ENCODE measurements around the gene FHIT. TPM values are rescaled to one million over a fixed set of nuclear protein-coding genes. Genes with fewer than 3 reads are reported as not detected.

FHIT gene
- total and polyA plus RNA-seq, 2 of the 4 experiments (the other 2 are of a cell fraction): 0.07 TPM; not detected in 1

GRCh38 chr3:61202086-61202485 is 49.2 kb downstream of the FHIT start:
- no peak overlapping the region for H3K56ac ChIP-seq (ENCODE audit: extremely low read depth, insufficient read depth, low read length)
- dilution Hi-C loops (cut with HindIII; ENCODE audit: low sequenced_read_pairs, unreplicated experiment): no loop called here
- H4K5ac ChIP-seq (ENCODE audit: low read depth, low read length): no peak overlapping the region
- no TSS peak for BruUV-seq (replicated peaks)
- no peak for DNase-seq
- no peak overlapping the region for H2BK120ac ChIP-seq (ENCODE audit: low read depth, low read length)
- no peak overlapping the region for H3K27ac ChIP-seq (ENCODE audit: insufficient read depth, low read length)
- no peak overlapping the region for H2BK15ac ChIP-seq (ENCODE audit: low read depth, low read length)
- no peaks in the 10 kb centered on the region for H3K79me1 ChIP-seq (ENCODE audit: low read depth in 1 of 2, low read length in 2 of 2)
- H3K4me1 ChIP-seq (ENCODE audit: control insufficient read depth, insufficient read depth, low read length): no peaks in the 10 kb centered on the region
- no peak overlapping the region for H4K8ac ChIP-seq (ENCODE audit: low read depth in 2 of 2, low read length in 2 of 2)
- H2AK9ac ChIP-seq (replicated peaks; ENCODE audit: low read depth, low read length, poor library complexity): no peak overlapping the region
- H2AFZ ChIP-seq (replicated peaks; ENCODE audit: low read length, poor library complexity): no peak overlapping the region
- H3K18ac ChIP-seq (ENCODE audit: low read depth, low read length): no peak overlapping the region
- H3K9ac ChIP-seq (ENCODE audit: low read depth, low read length): no peak overlapping the region
- H2BK20ac ChIP-seq (ENCODE audit: low read depth, low read length): no peak overlapping the region
- no peaks in the 10 kb centered on the region for H3K9me3 ChIP-seq (ENCODE audit: control insufficient read depth, insufficient read depth, low read length)
- no peak overlapping the region for H3K14ac ChIP-seq (replicated peaks; ENCODE audit: low read depth, low read length)
- no peaks in the 10 kb centered on the region for H4K20me1 ChIP-seq (ENCODE audit: insufficient read depth, low read length)
- TF ChIP-seq CTCF (conservative IDR thresholded peaks at IDR 0.05; ENCODE audit: low read depth, low read length) (no peak), MXI1 (IDR thresholded peaks at IDR 0.05; ENCODE audit: borderline replicate concordance, low read depth, low read length) (no peak), CHD1 (IDR thresholded peaks at IDR 0.05; ENCODE audit: low read depth, low read length) (no peak), RFX5 (IDR thresholded peaks at IDR 0.05; ENCODE audit: low read depth, low read length) (no peak), RAD21 (IDR thresholded peaks at IDR 0.05; ENCODE audit: low read length) (no peak), ELK1 (IDR thresholded peaks at IDR 0.05; ENCODE audit: borderline replicate concordance, low read depth, low read length) (no peak), NFE2L2 (IDR thresholded peaks at IDR 0.05; ENCODE audit: low read depth, low read length) (no peak), MAZ (IDR thresholded peaks at IDR 0.05; ENCODE audit: borderline replicate concordance, low read depth, low read length) (no peak), RCOR1 (IDR thresholded peaks at IDR 0.05; ENCODE audit: insufficient replicate concordance, low read length) (no peak), SMC3 (IDR thresholded peaks at IDR 0.05; ENCODE audit: low read depth, low read length) (no peak), USF2 (IDR thresholded peaks at IDR 0.05; ENCODE audit: low read depth, low read length) (no peak), BHLHE40 (IDR thresholded peaks at IDR 0.05; ENCODE audit: low read depth, low read length) (no peak), POLR2A (IDR thresholded peaks at IDR 0.05; ENCODE audit: low read depth, low read length) (no peak), CEBPB (IDR thresholded peaks at IDR 0.05; ENCODE audit: low read depth, low read length) (no peak), MAFK (IDR thresholded peaks at IDR 0.05; ENCODE audit: low read depth, low read length) (no peak), FOS (IDR thresholded peaks at IDR 0.05; ENCODE audit: low read depth, low read length) (no peak)
- H2BK5ac ChIP-seq (ENCODE audit: low read depth, low read length, poor library complexity, severe bottlenecking): no peak overlapping the region
- POLR2A ChIA-PET (ENCODE audit: unreplicated experiment): no interaction called here
- H3K4ac ChIP-seq (ENCODE audit: low read depth, low read length): no peak overlapping the region
- no peak overlapping the region for H2AK5ac ChIP-seq (ENCODE audit: low read depth, low read length)
- CTCF ChIA-PET: no interaction called here
- H4K91ac ChIP-seq (ENCODE audit: insufficient read depth, low read depth, low read length): no peak overlapping the region
- 80% methylated on average over 4 of the region's 17 CpGs; no CpG with 5 or more reads in 1 of the 2 experiments for whole genome bisulfite sequencing, 2 experiments (ENCODE audit: extremely low coverage in 2 of 2, insufficient read length in 1 of 2)
- in situ Hi-C loops (cut with MboI; ENCODE audit: low sequenced_read_pairs): no loop called here
- no peak overlapping the region for H3K4me2 ChIP-seq (ENCODE audit: low read depth, low read length)
- no peaks in the 10 kb centered on the region for H3K9me1 ChIP-seq (ENCODE audit: insufficient read depth, low read length)
- no peaks in the 10 kb centered on the region for H3K27me3 ChIP-seq (ENCODE audit: control insufficient read depth, insufficient read depth, low read length)
- no peaks in the 10 kb centered on the region for H3K36me3 ChIP-seq (ENCODE audit: control insufficient read depth, insufficient read depth, low read length)
- H3K23ac ChIP-seq (ENCODE audit: low read depth, low read length): no peak overlapping the region
- intact Hi-C loops (cut with micrococcal nuclease): no loop called here
- H3K4me3 ChIP-seq (ENCODE audit: insufficient read depth, low read depth, low read length): no peak overlapping the region
- ATAC-seq (ENCODE audit: low read depth): no peak
